K562 (cell line): ENCODE results near the gene ZFPM1. TPM values are rescaled to one million over a fixed set of nuclear protein-coding genes. Genes with fewer than 3 reads are reported as not detected.
A peak's percentile ranks its signal among the peaks of the same experiment; 100 is the strongest.

Source experiments
- ATAC-seq: fragments of 200-7000 bp; cut with Tn5 transposase; 3 replicates; pipeline ENCODE4 v1.9.1; 2020; ENCODE audit warnings: moderate library complexity
- BruUV-seq: library from RNA; stranded (reverse); fragments of 400-500 nt; replicated peaks from 2 replicates; lab custom pipeline; 2021; lab: Mats Ljungman, UMichigan
- CTCF ChIA-PET: fragments of 300-600 bp; formaldehyde crosslinking; extraction: SDS; loops from one replicate; lab custom pipeline; 2021; ENCODE audit warnings: low intra/inter-chr PET ratio; lab: Yijun Ruan, JAX
- POLR2A ChIA-PET: fragments of 300-600, 350-650 bp; sonication (Branson Sonifier 250); formaldehyde crosslinking; extraction: SDS; loops from one replicate; lab custom pipeline; 2021; ENCODE audit warnings: antibody characterized with exemption, inconsistent platforms; lab: Yijun Ruan, JAX
- DNase-seq, 4 experiments: peaks; one replicate each; pipeline versions ENCODE4 v3.0.0 to v3.0.0-alpha.2; 2011 to 2018; ENCODE audit warnings: low spot score in 3 of 4, mixed read lengths in 3 of 4; ENCODE audit errors: extremely low read depth in 1 of 4
- FAIRE-seq: peaks from 2 replicates; lab custom pipeline; 2011; peaks lifted over from hg19 to GRCh38; lab: Jason Lieb, UNC
- H2AFZ ChIP-seq: 2 replicates; pipeline ENCODE4 v1.6.0; 2011; ENCODE audit warnings: low read depth, low read length, control low read depth, inconsistent platforms
- H3K27ac ChIP-seq: fragments of 200-600 bp; 3 replicates; pipeline ENCODE4 v1.8.0; 2011; ENCODE audit warnings: low read depth, mild to moderate bottlenecking, control low read depth, inconsistent platforms, low read length, moderate library complexity, mixed read lengths; ENCODE audit errors: extremely low read depth
- H3K27me3 ChIP-seq, 2 experiments: fragments of 300-600 bp in 1 of 2; 2 replicates in 1 of 2; 3 replicates in 1 of 2; pipeline versions ENCODE4 v1.6.0 to v1.8.0; 2011; ENCODE audit warnings: inconsistent platforms in 2 of 2, low read length in 2 of 2, mild to moderate bottlenecking in 1 of 2, mixed read lengths in 1 of 2, moderate library complexity in 1 of 2; ENCODE audit not compliant: control insufficient read depth in 2 of 2, insufficient read depth in 2 of 2
- H3K36me3 ChIP-seq: fragments of 300-600 bp; 3 replicates; pipeline ENCODE4 v1.8.0; 2011; ENCODE audit warnings: mild to moderate bottlenecking, low read length, inconsistent platforms; ENCODE audit not compliant: control insufficient read depth, insufficient read depth
- H3K4me1 ChIP-seq, 2 experiments: fragments of 200-600 bp in 1 of 2; replicated peaks in 1 of 2; 2 replicates in 1 of 2; 3 replicates in 1 of 2; pipeline versions ENCODE4 v1.5.1 to v1.8.0; 2011; ENCODE audit warnings: inconsistent platforms in 2 of 2, low read length in 2 of 2, mild to moderate bottlenecking in 1 of 2, mixed read lengths in 1 of 2, moderate library complexity in 1 of 2; ENCODE audit not compliant: control insufficient read depth in 2 of 2, insufficient read depth in 2 of 2
- H3K4me2 ChIP-seq: 2 replicates; pipeline ENCODE4 v1.6.1; 2011; ENCODE audit warnings: low read length, control low read depth, inconsistent platforms, mixed read lengths; ENCODE audit not compliant: insufficient read depth
- H3K4me3 ChIP-seq: fragments of 200-600 bp; sonication (generic), shearing (Covaris generic); 2 replicates; pipeline ENCODE4 v1.5.1; 2016; ENCODE audit warnings: control low read depth, inconsistent platforms
- H3K79me2 ChIP-seq: fragments of 200-600 bp; 3 replicates; pipeline ENCODE4 v1.8.0; 2011; ENCODE audit warnings: low read length, inconsistent platforms; ENCODE audit not compliant: control insufficient read depth, insufficient read depth
- H3K9ac ChIP-seq, 2 experiments: 2 replicates each; pipeline versions ENCODE4 v1.6.0 to v1.6.1; 2011; ENCODE audit warnings: low read depth in 2 of 2, low read length in 2 of 2, control low read depth in 1 of 2, inconsistent platforms in 1 of 2, mild to moderate bottlenecking in 1 of 2, mixed read lengths in 1 of 2; ENCODE audit not compliant: insufficient read depth in 1 of 2
- H3K9me1 ChIP-seq: one replicate; pipeline ENCODE4 v1.6.0; 2011; ENCODE audit warnings: inconsistent platforms, mild to moderate bottlenecking, low read length, moderate library complexity; ENCODE audit not compliant: control insufficient read depth, insufficient read depth
- H3K9me3 ChIP-seq: replicated peaks from 2 replicates; pipeline ENCODE4 v1.5.1; 2011; ENCODE audit warnings: low read depth, low read length, inconsistent platforms; ENCODE audit not compliant: control insufficient read depth, insufficient read depth
- H4K20me1 ChIP-seq: replicated peaks from 2 replicates; pipeline ENCODE4 v1.6.1; 2011; ENCODE audit warnings: low read length, inconsistent platforms, mixed read lengths; ENCODE audit not compliant: control insufficient read depth, insufficient read depth
- BHLHE40 ChIP-seq: IDR thresholded peaks from 2 replicates; pipeline ENCODE4 v1.6.1; 2011; ENCODE audit warnings: low read length, improper control_type of control experiment
- CC2D1A ChIP-seq: fragments of 450-650 bp; IDR thresholded peaks from 2 replicates; pipeline ENCODE4 v1.6.1; 2017; ENCODE audit warnings: mild to moderate bottlenecking
- DMBX1 ChIP-seq: fragments of 250-450 bp; sonication (Bioruptor Pico); IDR thresholded peaks from 2 replicates; pipeline ENCODE4 v1.8.0; 2022; ENCODE audit warnings: inconsistent platforms, mild to moderate bottlenecking, moderate library complexity, borderline replicate concordance
- E2F3 ChIP-seq: fragments of 250-450 bp; sonication (Bioruptor Pico); IDR thresholded peaks from 2 replicates; pipeline ENCODE4 v1.4.0; 2020; ENCODE audit warnings: mild to moderate bottlenecking
- ETV5 ChIP-seq: sonication (generic); formaldehyde crosslinking; IDR thresholded peaks from 2 replicates; pipeline ENCODE4 v1.4.0; 2020; ENCODE audit warnings: low read depth, mild to moderate bottlenecking, missing genetic modification reagents
- GMEB1 ChIP-seq: fragments of 250-450 bp; sonication (Bioruptor Pico); IDR thresholded peaks from 2 replicates; pipeline ENCODE4 v1.4.0; 2020; ENCODE audit warnings: mild to moderate bottlenecking
- HES1 ChIP-seq: fragments of 450-650 bp; IDR thresholded peaks from 2 replicates; pipeline ENCODE4 v1.6.1; 2016; ENCODE audit warnings: low read depth, mild to moderate bottlenecking, moderate library complexity
- PKNOX1 ChIP-seq: fragments of 450-650 bp; IDR thresholded peaks from 2 replicates; pipeline ENCODE4 v1.6.1; 2016
- SNRNP70 ChIP-seq: fragments of 200-400 bp; formaldehyde crosslinking; optimal IDR thresholded peaks from 2 replicates; pipeline ENCODE3; 2017; ENCODE audit warnings: low read depth, low read length
- SRSF9 ChIP-seq: fragments of 200-400 bp; formaldehyde crosslinking; IDR thresholded peaks from 2 replicates; pipeline ENCODE4 v1.6.1; 2017; ENCODE audit warnings: low read depth, low read length, borderline replicate concordance
- TRIM25 ChIP-seq: fragments of 450-650 bp; IDR thresholded peaks from 2 replicates; pipeline ENCODE4 v1.7.0; 2016; ENCODE audit warnings: borderline replicate concordance
- ZNF3 ChIP-seq: fragments of 250-450 bp; sonication (Bioruptor Pico); IDR thresholded peaks from 2 replicates; pipeline ENCODE4 v1.5.0; 2021; ENCODE audit warnings: mild to moderate bottlenecking, moderate library complexity
- ZNF449 ChIP-seq: fragments of 250-450 bp; sonication (Bioruptor Pico); IDR thresholded peaks from 2 replicates; pipeline ENCODE4 v1.8.0; 2022; ENCODE audit warnings: moderate library complexity, mild to moderate bottlenecking, inconsistent platforms
- ZSCAN32 ChIP-seq: fragments of 450-650 bp; formaldehyde crosslinking; IDR thresholded peaks from 2 replicates; pipeline ENCODE4 v1.4.0; 2020; ENCODE audit warnings: mild to moderate bottlenecking, moderate library complexity
- WGBS: fragments of 100-300 bp; shearing (Covaris generic); methylation state at CpG from one replicate; pipeline ENCODE4 v1.1.6; 2016; ENCODE audit warnings: low coverage, mixed read lengths; ENCODE audit not compliant: insufficient coverage; ENCODE audit errors: missing lambda C conversion rate; 5-methylcytosine and 5-hydroxymethylcytosine counted together
- in situ Hi-C: fragments of 300-500 bp; cut with MboI; formaldehyde crosslinking; loops from 4 replicates; pipeline ENCODE4 v1.15.0; 2018; ENCODE audit warnings: inconsistent platforms, mixed read lengths
- intact Hi-C: fragments of 100-400 bp; cut with micrococcal nuclease; formaldehyde crosslinking; loops from 2 replicates; pipeline ENCODE4 v1.14.2; 2022
- polyA plus RNA-seq, 8 experiments: library from polyadenylated mRNA; depleted of rRNA in 4 of 8; stranded (reverse) in 5 of 8; unstranded in 3 of 8; fragments of >200 nt; fragmentation: Nextera tagmentation in 2 of 8; fragmentation: Illumina TruSeq in 1 of 8; extraction: Ambion mirVana in 2 of 8; extraction: Trizol in 1 of 8; gene quantifications; 2 replicates each; pipeline versions ENCODE4 v1.2.1 to v1.2.3, GENCODE V29; 2011 to 2014; ENCODE audit warnings: inconsistent platforms in 1 of 8, missing spikeins in 1 of 8
- total RNA-seq, 7 experiments: library from RNA; depleted of rRNA in 6 of 7; stranded (reverse); fragments of >200 nt in 6 of 7; fragmentation: Illumina TruSeq in 2 of 7; extraction: Trizol in 2 of 7; gene quantifications; 2 replicates each; pipeline versions ENCODE4 v1.2.1 to v1.2.3, GENCODE V29; 2011 to 2021; ENCODE audit warnings: low replicate concordance in 1 of 7

The ZFPM1 gene
- total and polyA plus RNA-seq, 9 of the 15 experiments (the other 6 are each of a cell fraction or from before 2014, with no cell fraction given): 0.03 to 35.9 (median 1.4) TPM

- POLR2A ChIA-PET: interaction anchor here (0.5 to 0.6 kb wide), 2 partner anchors 9 to 587 kb away, joined by 3 read pairs; no protein-coding TSS in a partner anchor
- TSS peak; percentile 47 for BruUV-seq
- Histone ChIP-seq H3K4me3 (peak overlapping the region; percentile 65), H2AFZ (no peak overlapping the region), H3K9ac (peak overlapping the region; percentile 77 to 92; a peak in 3 of 4 replicates), H4K20me1 (peaks cover 27% of the 10 kb centered on the region), H3K9me1 (no peaks in the 10 kb centered on the region), H3K36me3 (peaks cover 19% of the 10 kb centered on the region; the same call in 2 of the 3 replicates), H3K27ac (peak overlapping the region; percentile 87), H3K79me2 (peaks cover 60% of the 10 kb centered on the region), H3K4me2 (peak overlapping the region; percentile 74), H3K27me3 (no peaks in the 10 kb centered on the region), H3K4me1 (peaks cover 46 to 86% of the 10 kb centered on the region in 2 experiments), H3K9me3 (no peaks in the 10 kb centered on the region)
- in situ Hi-C loops: no loop called here
- CTCF ChIA-PET: interaction anchor here (0.6 kb wide), 1 partner anchor 716 kb away, joined by 4 read pairs; no protein-coding TSS in a partner anchor
- intact Hi-C loops: loop anchor here (2.0 kb wide), 1 partner anchor 37 kb away; no protein-coding TSS in a partner anchor
- WGBS: under 1% methylated on average over 39 of the region's 89 CpGs
- FAIRE-seq (no peak), ATAC-seq (no peak), DNase-seq (peak in 3 of 4 experiments; percentile 43 to 61 (median 61))
- TF ChIP-seq DMBX1 (CRISPR knock-in tag) (no peak), HES1 (no peak), TRIM25 (no peak), ETV5 (CRISPR knock-in tag) (no peak), SNRNP70 (no peak), E2F3 (CRISPR knock-in tag) (no peak), ZSCAN32 (no peak), BHLHE40 (no peak), GMEB1 (no peak), PKNOX1 (no peak), ZNF449 (CRISPR knock-in tag) (no peak), SRSF9 (no peak), CC2D1A (no peak), ZNF3 (CRISPR knock-in tag) (no peak)
Observed at GRCh38 chr16:88453611-88454522, 787 bp downstream of the ZFPM1 start.
